ENCODE data around the gene TAF11L2. TPM values are rescaled to one million over a fixed set of nuclear protein-coding genes. Genes with fewer than 3 reads are reported as not detected.
"Not testable (repeated sequence)": the region's sequence is repeated elsewhere in the genome, so short reads cannot be mapped to it uniquely, and the experiment has no call there.

TAF11L2 gene
- total RNA-seq, 1 donor from 2014 or later = not detected

DNA sequence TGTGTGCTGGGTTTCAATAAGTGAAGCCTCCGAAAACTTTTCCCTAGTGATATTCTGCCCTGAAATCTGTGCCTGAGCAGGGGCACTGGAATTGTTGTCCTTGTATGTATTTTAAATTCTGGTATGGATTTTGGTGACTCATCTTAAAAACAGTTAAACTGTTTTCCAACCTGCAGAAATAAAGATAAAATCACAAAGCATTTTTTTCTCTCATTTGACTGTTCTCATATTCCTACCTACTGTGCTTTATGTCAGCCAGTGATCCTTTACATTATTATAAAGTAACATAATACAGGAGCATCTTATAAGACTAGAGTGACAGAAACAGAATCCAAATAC is 10.9 kb upstream of the TAF11L2 start:
- TF ChIP-seq CTCF (IDR thresholded peaks at IDR 0.05; ENCODE audit: insufficient read depth, low read length, poor library complexity, severe bottlenecking) = no peak
- DNase-seq (ENCODE audit: low read depth) = no peak
- H3K27me3 ChIP-seq (ENCODE audit: control insufficient read depth, insufficient read depth, low read length) = no peaks in the 10 kb centered on the region

DNA sequence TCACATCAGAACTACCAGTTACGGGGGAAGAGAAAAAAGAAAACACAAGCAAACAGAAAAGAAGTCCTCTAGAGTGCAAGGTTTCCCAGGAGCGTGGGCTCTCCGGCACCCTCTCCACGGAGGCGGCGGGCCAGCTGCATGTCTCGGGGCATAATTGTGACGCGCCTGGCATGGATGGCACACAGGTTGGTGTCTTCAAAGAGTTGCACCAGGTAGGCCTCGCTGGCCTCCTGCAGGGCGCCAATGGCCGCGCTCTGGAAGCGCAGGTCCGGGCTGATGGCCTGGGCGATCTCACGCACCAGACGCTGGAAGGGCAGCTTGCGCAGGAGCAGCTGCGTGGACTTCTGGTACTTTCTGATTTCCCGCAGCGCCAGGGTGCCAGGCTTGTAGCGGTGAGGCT is 6.8 kb upstream of the TAF11L2 start:
- not testable (repeated sequence) for H3K36me3 ChIP-seq (ENCODE audit: control insufficient read depth, insufficient read depth, low read length); DNase-seq (ENCODE audit: low read depth); H3K4me3 ChIP-seq (ENCODE audit: low read depth, low read length); H3K27me3 ChIP-seq (ENCODE audit: control insufficient read depth, insufficient read depth, low read length)

More for the DNA sequence above, 10.9 kb upstream of the TAF11L2 start:
- Histone ChIP-seq H3K36me3 (ENCODE audit: control insufficient read depth, insufficient read depth, low read length) (no peaks in the 10 kb centered on the region), H3K4me3 (ENCODE audit: low read depth, low read length) (no peak overlapping the region)

- Histone ChIP-seq H3K4me3 (ENCODE audit: low read depth, low read length) (no peak overlapping the region), H3K36me3 (ENCODE audit: control insufficient read depth, insufficient read depth, low read length) (no peaks in the 10 kb centered on the region), H3K27me3 (ENCODE audit: control insufficient read depth, insufficient read depth, low read length) (no peaks in the 10 kb centered on the region)
- DNase-seq (ENCODE audit: low read depth) = no peak
- no peak for TF ChIP-seq CTCF (IDR thresholded peaks at IDR 0.05; ENCODE audit: insufficient read depth, low read length, poor library complexity, severe bottlenecking)
These were observed 5.3 kb upstream of the TAF11L2 start for GRCh38 chr5:17492770-17493169.

DNA sequence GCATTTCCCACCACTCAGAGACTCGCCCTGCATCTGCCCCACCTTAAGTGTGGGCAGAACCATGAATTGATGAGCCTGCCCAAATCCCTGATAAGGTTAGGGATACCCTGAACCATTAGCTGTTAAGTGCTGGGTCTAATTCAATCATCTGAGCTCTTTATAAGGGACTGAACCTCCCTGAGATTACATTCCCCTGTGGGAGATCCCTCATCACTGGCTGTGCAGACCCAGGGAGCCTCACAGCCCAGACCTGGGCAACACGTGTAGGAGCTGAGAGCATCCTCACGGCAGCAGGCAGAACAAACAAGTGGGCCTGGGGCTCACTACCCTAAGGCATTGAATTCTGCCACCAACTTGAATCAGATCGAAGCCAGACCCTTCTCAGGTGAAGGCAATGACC is 585 bp upstream of the TAF11L2 start:
- TF ChIP-seq CTCF (IDR thresholded peaks at IDR 0.05; ENCODE audit: insufficient read depth, low read length, poor library complexity, severe bottlenecking) = no peak
- Histone ChIP-seq H3K36me3 (ENCODE audit: control insufficient read depth, insufficient read depth, low read length) (no peaks in the 10 kb centered on the region), H3K27me3 (ENCODE audit: control insufficient read depth, insufficient read depth, low read length) (no peaks in the 10 kb centered on the region), H3K4me3 (ENCODE audit: low read depth, low read length) (no peak overlapping the region)
- no peak for DNase-seq (ENCODE audit: low read depth)

- no peak for DNase-seq (ENCODE audit: low read depth)
- TF ChIP-seq CTCF (IDR thresholded peaks at IDR 0.05; ENCODE audit: insufficient read depth, low read length, poor library complexity, severe bottlenecking) = no peak
- no peaks in the 10 kb centered on the region for H3K36me3 ChIP-seq (ENCODE audit: control insufficient read depth, insufficient read depth, low read length)
- no peaks in the 10 kb centered on the region for H3K27me3 ChIP-seq (ENCODE audit: control insufficient read depth, insufficient read depth, low read length)
- H3K4me3 ChIP-seq (ENCODE audit: low read depth, low read length) = no peak overlapping the region
These were observed 13.8 kb downstream of the TAF11L2 start for GRCh38 chr5:17511775-17512325.

- not testable (repeated sequence) for H3K4me3 ChIP-seq (ENCODE audit: low read depth, low read length); DNase-seq (ENCODE audit: low read depth); H3K36me3 ChIP-seq (ENCODE audit: control insufficient read depth, insufficient read depth, low read length); H3K27me3 ChIP-seq (ENCODE audit: control insufficient read depth, insufficient read depth, low read length)
These were observed 19.5 kb downstream of the TAF11L2 start for GRCh38 chr5:17517526-17517925.

DNA sequence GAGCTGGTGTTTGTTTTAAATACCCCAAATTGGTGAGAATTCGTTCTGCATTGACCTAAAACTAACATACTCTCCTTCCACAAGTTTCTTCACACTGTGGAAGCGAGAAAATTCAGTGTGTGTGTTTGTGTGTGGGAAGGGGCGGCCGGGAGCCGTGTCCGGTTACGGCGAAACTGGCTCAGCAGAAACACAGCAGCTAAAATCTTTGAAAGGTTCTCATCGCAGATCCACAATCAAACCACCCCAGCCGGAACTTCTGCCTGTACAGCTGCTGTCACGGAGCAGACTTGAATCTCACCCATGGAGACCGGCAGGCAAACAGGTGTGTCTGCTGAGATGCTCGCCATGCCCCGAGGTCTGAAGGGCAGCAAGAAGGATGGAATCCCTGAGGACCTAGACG is 20.0 kb downstream of the TAF11L2 start, which contains the start of gene TAF11L3:
TAF11L3 (plus strand) TSS at position 301 of the 400 bp plus-strand sequence.
- DNase-seq (ENCODE audit: low read depth); H3K27me3 ChIP-seq (ENCODE audit: control insufficient read depth, insufficient read depth, low read length): not testable (repeated sequence)

DNA sequence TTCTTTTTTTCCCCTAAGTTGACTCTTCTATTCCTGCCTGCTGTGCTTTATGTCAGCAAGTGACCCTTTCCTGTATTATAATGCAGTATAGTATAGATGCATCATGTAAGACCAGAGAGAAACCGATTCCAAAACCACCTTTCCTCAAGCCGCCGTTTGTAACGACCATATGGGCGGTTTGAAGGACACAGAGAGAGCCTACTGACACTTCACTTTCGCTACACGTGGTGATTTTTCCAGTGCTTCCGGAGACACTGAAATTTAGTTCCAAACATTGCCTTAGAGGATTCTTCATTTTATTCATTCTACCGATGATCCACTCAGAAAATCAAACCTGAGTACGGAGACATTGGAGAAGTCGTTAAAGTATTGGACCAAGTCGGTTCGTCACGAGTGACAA is 21.5 kb downstream of the TAF11L2 start:
- H3K4me3 ChIP-seq (ENCODE audit: low read depth, low read length); DNase-seq (ENCODE audit: low read depth); H3K36me3 ChIP-seq (ENCODE audit: control insufficient read depth, insufficient read depth, low read length); H3K27me3 ChIP-seq (ENCODE audit: control insufficient read depth, insufficient read depth, low read length): not testable (repeated sequence)

More for the DNA sequence above, 20.0 kb downstream of the TAF11L2 start, which contains the start of gene TAF11L3:
- H3K4me3 ChIP-seq (ENCODE audit: low read depth, low read length); H3K36me3 ChIP-seq (ENCODE audit: control insufficient read depth, insufficient read depth, low read length): not testable (repeated sequence)

- DNase-seq (ENCODE audit: low read depth); H3K27me3 ChIP-seq (ENCODE audit: control insufficient read depth, insufficient read depth, low read length); H3K4me3 ChIP-seq (ENCODE audit: low read depth, low read length); H3K36me3 ChIP-seq (ENCODE audit: control insufficient read depth, insufficient read depth, low read length): not testable (repeated sequence)
These were observed 23.5 kb downstream of the TAF11L2 start, which contains the start of gene TAF11L4 for GRCh38 chr5:17521501-17521900. Gene TAF11L4, plus strand, starts transcription at chr5:17521801.

DNA sequence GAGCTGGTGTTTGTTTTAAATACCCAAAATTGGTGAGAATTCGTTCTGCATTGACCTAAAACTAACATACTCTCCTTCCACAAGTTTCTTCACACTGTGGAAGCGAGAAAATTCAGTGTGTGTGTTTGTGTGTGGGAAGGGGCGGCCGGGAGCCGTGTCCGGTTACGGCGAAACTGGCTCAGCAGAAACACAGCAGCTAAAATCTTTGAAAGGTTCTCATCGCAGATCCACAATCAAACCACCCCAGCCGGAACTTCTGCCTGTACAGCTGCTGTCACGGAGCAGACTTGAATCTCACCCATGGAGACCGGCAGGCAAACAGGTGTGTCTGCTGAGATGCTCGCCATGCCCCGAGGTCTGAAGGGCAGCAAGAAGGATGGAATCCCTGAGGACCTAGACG is 26.9 kb downstream of the TAF11L2 start, which contains the start of gene TAF11L5:
TAF11L5 (plus strand) TSS at position 301 of the 400 bp plus-strand sequence.
- not testable (repeated sequence) for H3K36me3 ChIP-seq (ENCODE audit: control insufficient read depth, insufficient read depth, low read length); DNase-seq (ENCODE audit: low read depth); H3K27me3 ChIP-seq (ENCODE audit: control insufficient read depth, insufficient read depth, low read length); H3K4me3 ChIP-seq (ENCODE audit: low read depth, low read length)

DNA sequence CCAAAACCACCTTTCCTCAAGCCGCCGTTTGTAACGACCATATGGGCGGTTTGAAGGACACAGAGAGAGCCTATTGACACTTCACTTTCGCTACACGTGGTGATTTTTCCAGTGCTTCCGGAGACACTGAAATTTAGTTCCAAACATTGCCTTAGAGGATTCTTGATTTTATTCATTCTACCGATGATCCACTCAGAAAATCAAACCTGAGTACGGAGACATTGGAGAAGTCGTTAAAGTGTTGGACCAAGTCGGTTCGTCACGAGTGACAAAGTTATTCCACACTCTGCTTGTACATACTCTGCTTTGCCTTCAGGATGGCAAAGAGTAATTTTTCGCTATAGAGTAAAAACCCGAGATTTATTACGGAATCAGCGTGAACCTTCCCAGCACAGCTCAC is 28.5 kb downstream of the TAF11L2 start:
- H3K4me3 ChIP-seq (ENCODE audit: low read depth, low read length); DNase-seq (ENCODE audit: low read depth); H3K27me3 ChIP-seq (ENCODE audit: control insufficient read depth, insufficient read depth, low read length); H3K36me3 ChIP-seq (ENCODE audit: control insufficient read depth, insufficient read depth, low read length): not testable (repeated sequence)
